Iris pigment epithelial cell (primary cell): ENCODE measurements around the gene BICD2.
"Not testable (repeated sequence)": the region's sequence is repeated elsewhere in the genome, so short reads cannot be mapped to it uniquely, and the experiment has no call there.

Source experiments
- DNase-seq: peaks from one replicate; pipeline ENCODE4 v3.0.0-alpha.2; 2011; ENCODE audit warnings: low read depth

The BICD2 gene

GRCh38 chr9:92770360-92770995 lies 5.8 kb upstream of the BICD2 start:
- peak; percentile 22 for DNase-seq

GRCh38 chr9:92769990-92770359 lies 5.3 kb upstream of the BICD2 start:
- DNase-seq, result no peak

GRCh38 chr9:92769286-92769685 lies 4.7 kb upstream of the BICD2 start:
- no peak for DNase-seq

DNA sequence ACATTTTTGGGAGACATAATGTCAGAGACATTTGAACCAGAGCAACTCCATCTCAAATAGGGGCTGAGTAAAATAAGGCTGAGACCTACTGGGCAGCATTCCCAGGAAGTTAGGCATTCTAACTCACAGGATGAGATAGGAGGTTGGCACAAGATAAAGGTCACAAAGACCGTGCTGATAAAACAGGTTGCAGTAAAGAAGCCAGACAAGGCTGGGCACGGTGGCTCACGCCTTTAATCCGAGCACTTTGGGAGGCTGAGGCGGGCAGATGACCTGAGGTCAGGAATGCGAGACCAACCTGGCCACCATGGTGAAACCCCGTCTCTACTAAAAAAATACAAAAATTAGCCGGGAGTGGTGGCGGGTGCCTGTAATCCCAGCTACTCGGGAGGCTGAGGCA lies 4.2 kb upstream of the BICD2 start:
- DNase-seq, result not testable (repeated sequence)

DNA sequence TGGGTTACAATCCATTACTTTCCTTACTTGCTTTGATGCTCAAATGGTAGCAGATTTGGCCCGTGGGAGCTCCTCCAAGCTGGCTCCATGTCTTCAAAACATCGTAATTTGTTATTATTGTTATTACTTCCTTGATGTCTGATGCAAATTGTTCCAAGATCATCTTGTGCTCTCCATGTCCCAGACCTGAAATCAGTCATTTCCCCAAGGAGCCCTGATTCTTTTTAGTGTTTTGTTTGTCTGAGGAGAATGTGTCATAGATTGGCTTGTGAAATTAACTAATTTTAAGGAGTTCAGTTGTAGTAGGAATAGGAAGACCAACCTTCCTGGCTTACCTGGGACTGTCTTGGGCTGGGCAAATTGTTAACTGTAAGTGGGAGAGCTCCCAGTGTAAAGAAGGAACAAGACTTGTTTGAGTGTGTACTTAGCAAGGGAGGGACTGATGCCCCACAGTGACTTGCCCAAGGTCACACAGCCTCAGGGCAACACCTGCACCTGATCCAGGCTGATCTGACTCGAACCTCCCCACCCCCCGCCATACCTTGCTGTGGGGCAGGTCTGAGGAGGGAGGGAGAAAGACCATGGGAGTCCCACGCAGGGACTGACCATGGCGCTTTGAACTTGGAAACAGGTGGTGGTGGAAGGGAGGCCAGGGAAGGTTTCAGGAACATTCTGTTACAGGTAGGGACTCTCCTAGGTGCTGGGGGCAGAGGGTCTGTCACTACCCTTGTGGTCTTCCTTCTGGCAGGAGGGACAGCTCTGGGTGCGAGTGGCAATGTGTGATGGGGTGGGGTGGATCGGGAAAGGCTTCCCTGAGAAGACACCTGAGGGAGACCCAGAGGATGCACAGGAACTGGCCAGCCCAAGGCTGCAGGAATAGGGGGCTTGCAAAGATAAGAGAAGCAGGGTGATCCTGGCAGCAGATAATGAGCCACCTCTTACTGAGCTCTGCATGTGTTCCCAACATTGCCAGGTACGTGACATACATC lies 2.7 kb upstream of the BICD2 start:
- no peak for DNase-seq

DNA sequence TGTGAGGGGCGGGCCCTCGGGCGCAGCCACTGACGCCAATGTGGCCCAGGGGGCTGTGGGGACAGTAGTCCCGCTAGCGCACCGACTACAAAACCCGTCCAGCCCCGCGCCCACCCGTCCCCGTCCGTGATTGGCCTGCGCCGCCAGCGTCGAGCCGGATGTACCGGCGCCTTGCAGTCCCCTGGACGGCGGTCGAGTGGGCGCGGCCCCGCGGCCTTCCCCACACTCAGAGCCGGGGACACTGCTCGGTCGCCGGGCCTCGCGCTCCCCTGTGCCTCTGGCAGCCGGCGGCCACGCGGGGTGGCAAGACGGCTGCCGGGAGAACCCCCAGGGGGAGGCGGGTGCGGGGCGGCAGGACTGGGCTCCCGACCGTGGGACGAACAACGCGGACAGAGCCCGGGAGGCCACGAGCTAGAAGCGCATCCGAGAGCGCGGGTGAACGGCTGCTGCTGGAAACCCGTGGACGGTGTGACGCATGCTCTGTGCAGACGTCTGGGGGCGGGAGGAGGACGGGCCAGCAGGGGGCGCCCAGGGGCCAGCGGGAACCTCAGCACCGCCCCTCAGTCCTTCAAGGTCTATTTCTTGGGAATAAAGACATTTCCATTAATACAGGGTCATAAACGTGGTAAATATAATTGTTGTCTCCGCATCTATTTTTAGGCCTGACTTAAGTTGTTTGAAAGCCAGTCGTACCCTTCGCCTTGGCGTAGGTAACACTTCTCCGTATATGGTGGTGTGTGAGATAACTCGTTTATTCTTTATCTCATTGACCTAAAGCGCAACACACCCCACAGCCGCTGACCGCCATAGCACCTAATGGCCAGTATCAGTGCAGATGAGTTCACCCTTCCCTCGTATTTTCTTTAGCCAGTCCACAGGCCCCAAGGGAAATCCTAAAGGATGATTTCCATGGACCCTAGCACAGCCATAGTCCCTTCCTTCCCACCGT lies 629 bp upstream of the BICD2 start:
- peak; percentile 97 for DNase-seq

- peak; percentile 17 for DNase-seq
These were observed 782 bp downstream of the BICD2 start for GRCh38 chr9:92763721-92764380.

GRCh38 chr9:92762781-92763708 lies 1.6 kb downstream of the BICD2 start:
- no peak for DNase-seq

GRCh38 chr9:92762196-92762595 lies 2.4 kb downstream of the BICD2 start:
- DNase-seq, result no peak

DNA sequence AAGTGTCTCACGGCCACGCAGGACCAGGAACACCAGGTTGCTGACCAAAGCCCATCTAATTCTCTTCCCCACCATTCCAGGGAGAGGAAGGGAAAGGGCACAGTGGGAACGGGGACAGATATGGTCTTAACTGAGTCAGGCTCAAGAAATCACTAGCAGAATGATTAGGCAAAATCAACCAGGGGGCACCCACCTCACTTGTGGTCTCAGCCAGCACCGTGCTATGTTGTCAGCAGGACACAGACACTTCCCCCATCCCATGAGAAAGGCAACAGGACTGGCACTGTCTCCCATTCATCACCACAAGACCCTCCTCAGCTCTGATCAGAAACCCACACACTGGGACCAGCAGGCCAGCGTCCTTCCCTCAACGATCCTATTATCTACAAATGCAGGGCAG lies 2.9 kb downstream of the BICD2 start:
- DNase-seq, result no peak

DNA sequence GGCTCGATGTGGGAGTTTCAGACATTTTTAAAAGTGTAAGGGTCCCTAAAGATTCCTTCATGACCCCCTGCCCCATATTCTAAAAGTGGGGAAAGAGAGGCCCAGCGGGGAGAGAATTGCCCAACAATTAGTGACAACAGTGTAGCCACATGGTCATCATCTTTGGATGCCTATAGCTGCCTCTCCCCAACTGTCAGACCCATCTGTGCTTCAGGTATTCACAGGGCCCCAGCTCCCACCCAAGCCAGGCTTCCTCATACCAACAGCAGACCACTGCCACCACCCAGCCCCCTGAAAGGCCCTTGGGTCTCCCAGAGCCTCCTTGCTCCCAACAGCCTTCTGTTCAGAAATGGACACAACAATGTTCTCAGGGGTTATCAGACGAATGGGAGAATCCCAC lies 4.1 kb downstream of the BICD2 start:
- no peak for DNase-seq

- no peak for DNase-seq
These were observed 4.6 kb downstream of the BICD2 start for GRCh38 chr9:92760070-92760469.

DNA sequence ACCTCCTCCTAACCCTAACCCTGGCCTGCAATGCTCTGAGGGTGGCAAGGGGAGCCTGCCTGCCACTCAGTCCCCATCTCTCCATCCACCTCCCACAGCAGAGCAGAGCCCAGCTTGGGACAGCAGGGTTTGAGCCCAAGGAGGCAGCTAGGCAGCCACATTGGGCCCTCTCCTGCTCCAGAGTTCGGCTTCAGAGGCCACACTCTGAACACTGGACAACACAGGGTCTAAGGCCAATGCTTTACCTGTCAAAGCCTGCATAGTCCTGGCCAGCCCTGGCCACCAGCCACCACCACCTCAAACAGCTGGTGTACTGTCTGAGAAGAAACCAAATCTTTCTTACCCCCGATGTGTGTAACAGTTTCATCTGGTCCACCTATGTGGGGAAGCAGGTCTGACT lies 5.2 kb downstream of the BICD2 start:
- DNase-seq, result no peak

- no peak for DNase-seq
These were observed 7.8 kb downstream of the BICD2 start for GRCh38 chr9:92756792-92757191.

- no peak for DNase-seq
These were observed 10.4 kb downstream of the BICD2 start for GRCh38 chr9:92754091-92754745.

- DNase-seq, result no peak
These were observed 11.7 kb downstream of the BICD2 start for GRCh38 chr9:92752812-92753404.

- peak; percentile 42 for DNase-seq
These were observed 14.7 kb downstream of the BICD2 start for GRCh38 chr9:92749934-92750315.

DNA sequence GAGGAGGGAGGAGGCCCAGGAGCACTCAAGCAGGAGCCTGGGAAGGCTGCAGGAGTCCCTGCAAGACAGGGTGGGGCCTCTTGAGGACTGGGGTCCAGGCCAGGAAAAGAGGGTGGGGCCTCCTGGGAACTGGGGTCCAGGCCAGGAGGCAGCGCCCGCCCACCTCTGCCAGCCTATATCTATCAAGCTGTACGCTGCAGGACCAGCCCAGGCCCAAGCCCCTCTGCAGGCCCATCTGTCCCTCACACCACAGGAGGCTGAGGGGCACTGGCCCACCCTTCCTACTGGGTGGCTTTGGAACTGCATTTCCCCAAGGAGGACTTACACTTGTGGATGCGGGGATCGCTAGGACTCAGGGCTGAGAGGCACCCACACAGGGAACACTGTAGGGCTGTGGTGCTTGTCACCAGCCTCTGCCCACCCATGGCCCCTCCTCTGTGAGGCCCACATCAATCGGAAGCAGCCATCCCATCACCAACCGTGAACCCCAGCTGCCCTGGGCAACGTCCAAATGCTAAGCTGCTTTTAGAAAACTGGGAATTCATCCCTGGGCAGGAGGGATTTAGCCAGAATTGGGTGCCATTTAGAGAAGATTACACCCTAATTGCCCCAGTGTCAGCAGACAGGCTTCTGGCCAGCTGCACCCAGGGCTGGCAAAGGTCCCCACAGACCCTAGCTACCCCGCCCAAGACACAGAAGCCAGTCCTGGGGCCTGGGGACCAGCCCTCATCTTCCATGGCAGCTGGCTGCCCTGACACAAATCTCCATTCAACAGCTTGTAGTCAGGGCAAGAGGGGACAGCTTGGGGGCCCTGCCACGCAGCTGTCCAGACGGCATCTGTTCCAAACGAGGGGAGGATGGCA lies 15.3 kb downstream of the BICD2 start:
- no peak for DNase-seq

DNA sequence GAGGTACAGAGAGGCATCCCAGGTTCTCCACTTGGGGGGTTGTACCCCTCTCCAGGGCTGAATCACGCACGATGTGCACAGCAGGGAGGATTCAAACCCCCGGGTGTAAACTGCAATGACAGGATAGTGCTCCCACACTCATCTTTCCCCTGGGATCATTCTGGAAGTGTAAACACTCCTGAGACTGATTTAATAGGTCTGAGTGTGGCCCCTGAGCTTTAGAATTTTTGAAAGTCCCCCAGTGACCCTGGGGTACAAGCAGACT lies 16.5 kb downstream of the BICD2 start:
- no peak for DNase-seq
